H54 (cell line): Measurements from ENCODE around the gene NCS1.

ENCODE experiments used
- DNase-seq: peaks from one replicate; pipeline ENCODE4 v3.0.0; 2011; ENCODE audit warnings: low spot score, mixed read lengths; ENCODE audit not compliant: insufficient read length
- FAIRE-seq: peaks from 3 replicates; lab custom pipeline; 2011; peaks lifted over from hg19 to GRCh38; lab: Jason Lieb, UNC
- POLR2A ChIP-seq: IDR thresholded peaks from 2 replicates; pipeline ENCODE4 v1.6.1; 2011; ENCODE audit warnings: low read depth, mild to moderate bottlenecking, low read length

NCS1 gene

DNA sequence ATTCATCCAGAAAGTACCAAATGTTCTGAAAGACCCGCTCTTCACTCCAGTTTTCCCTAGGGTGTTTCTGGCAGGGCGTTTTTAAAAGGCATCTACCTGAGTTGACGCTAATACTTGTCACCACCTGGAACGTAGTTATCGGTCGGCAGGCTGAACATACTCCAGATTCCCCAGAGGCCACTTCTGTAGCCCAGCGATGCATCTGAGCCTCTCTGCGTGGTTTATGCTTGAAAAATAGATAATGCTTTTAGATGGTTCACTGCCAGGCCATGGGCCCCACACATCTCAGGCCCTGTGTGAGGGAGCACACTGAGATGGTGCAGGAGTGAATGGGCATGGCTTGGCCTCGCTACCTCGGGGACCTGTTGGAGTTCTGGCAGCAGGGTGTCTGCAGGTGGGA is 33.0 kb upstream of the NCS1 start:
- FAIRE-seq (no peak), DNase-seq (no peak)
- TF ChIP-seq POLR2A: no peak

DNA sequence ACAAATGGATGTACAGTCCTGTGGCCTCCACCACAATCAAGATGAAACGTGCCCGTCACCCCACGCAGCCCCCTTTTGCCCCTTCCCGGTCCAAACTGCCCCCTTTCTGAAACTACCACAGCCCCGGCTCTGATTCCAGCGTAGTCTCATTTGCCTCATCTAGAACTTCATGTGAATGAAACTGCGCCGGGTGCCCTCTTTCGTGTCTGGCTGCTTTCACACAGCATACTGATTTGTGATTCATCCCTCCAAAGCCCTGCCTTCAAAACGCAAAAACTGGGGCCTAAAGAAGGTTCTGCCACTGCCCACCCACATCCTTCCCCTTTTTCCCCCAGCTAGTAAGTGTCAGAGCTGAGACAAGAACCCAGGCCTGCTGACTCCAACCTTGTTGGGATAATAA is 31.5 kb upstream of the NCS1 start:
- no peak for TF ChIP-seq POLR2A
- DNase-seq (no peak), FAIRE-seq (no peak)

DNA sequence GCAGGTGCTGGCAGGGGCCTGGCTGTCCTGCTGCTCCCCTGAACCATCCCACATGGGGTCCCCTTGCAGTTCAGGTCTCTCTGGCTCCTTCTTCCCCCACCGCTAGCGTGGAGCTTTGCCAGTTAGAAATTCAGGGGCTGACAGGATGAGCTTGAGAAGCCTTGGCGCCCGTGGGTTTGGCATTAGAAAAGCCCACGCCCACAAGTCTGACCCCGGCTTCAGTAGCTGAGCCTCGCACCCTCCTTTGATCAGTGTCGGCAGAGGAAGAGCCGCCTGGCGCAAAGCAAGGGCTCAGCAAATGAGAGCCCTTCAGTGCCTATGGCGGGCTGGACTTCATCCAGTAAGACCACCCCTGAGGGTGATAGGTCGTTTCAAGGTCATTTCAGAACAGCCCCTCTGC is 30.1 kb upstream of the NCS1 start:
- DNase-seq (no peak), FAIRE-seq (no peak)
- TF ChIP-seq POLR2A: no peak

DNA sequence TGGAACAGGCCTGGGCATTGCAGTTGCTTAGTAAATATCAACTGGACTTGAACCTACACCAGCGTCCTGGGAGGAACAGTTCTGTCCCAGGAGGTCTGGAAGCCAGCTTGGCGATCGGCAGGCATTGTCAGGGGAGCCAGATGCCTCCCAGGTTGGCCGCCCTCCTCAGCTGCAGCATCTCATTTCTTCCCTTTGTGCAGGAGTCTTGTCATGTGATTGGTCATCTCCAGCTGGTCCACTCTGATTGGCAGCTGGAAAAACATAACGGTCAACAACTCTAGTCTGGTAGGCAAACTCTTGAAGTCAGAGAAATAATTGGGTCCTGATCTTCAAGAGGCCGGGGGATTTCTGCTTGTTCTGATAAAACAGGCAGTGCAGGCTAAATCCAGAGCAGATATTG is 29.6 kb upstream of the NCS1 start:
- no peak for TF ChIP-seq POLR2A
- FAIRE-seq: no peak
- no peak for DNase-seq

DNA sequence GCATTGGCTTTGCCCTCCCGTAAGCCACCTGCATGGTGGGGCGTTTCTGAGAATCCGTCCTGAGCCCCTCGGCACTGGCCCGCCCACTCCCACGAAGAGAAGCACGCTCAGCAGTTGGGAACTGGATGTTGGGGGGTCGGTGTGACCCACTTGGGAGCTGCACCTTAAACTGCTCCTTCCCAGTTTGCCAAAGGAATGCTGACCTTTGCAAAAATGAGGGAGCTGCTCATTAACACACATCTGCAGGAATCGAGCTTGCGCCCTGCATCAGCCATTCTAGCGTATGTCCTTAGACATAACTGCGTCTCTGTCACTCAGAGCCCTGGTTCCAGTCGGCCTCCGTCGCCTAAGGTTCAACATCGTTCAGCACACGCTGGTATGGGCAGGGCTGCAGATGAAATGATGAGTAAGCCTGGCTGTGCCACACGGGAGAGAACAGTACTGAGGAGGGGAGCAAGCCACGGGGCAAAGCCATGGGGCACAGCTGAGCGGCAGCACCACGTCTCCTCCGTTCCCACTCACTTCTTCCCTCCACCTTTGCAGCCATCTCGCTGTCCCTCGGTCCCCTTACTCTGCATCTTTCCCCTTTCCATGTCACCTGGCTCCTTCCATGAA is 28.8 kb upstream of the NCS1 start:
- FAIRE-seq (no peak), DNase-seq (no peak)
- TF ChIP-seq POLR2A: no peak

- DNase-seq (no peak), FAIRE-seq (no peak)
- TF ChIP-seq POLR2A: no peak
These were observed 28.2 kb upstream of the NCS1 start for GRCh38 chr9:130143958-130144366.

- DNase-seq: no peak
- no peak for TF ChIP-seq POLR2A
- no peak for FAIRE-seq
These were observed 27.5 kb upstream of the NCS1 start for GRCh38 chr9:130144703-130145102.

GRCh38 chr9:130145658-130146057 is 26.5 kb upstream of the NCS1 start:
- no peak for DNase-seq
- no peak for FAIRE-seq
- no peak for TF ChIP-seq POLR2A

GRCh38 chr9:130147198-130147597 is 25.0 kb upstream of the NCS1 start:
- no peak for TF ChIP-seq POLR2A
- DNase-seq (no peak), FAIRE-seq (no peak)

GRCh38 chr9:130147910-130148309 is 24.3 kb upstream of the NCS1 start:
- FAIRE-seq (no peak), DNase-seq (no peak)
- TF ChIP-seq POLR2A: no peak

DNA sequence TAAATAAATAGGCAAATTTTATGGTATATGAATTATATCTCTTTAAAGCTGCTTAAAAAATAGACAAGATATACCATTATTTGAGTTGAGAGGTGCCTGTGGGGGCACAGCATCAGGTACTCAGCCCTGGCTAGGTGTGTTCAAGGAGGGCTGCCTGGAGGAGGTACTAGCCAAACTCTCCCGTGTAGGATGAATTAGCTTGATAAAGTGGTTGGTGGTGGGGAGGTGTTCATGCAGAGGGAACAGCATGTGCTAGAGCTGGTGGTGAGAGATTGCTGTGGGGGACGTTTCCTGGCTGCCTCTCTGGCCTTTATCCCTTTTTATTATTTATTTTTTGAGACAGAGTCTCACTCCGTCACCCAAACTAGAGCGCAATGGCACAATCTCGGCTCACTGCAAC is 23.2 kb upstream of the NCS1 start:
- no peak for DNase-seq
- FAIRE-seq: no peak
- TF ChIP-seq POLR2A: no peak

DNA sequence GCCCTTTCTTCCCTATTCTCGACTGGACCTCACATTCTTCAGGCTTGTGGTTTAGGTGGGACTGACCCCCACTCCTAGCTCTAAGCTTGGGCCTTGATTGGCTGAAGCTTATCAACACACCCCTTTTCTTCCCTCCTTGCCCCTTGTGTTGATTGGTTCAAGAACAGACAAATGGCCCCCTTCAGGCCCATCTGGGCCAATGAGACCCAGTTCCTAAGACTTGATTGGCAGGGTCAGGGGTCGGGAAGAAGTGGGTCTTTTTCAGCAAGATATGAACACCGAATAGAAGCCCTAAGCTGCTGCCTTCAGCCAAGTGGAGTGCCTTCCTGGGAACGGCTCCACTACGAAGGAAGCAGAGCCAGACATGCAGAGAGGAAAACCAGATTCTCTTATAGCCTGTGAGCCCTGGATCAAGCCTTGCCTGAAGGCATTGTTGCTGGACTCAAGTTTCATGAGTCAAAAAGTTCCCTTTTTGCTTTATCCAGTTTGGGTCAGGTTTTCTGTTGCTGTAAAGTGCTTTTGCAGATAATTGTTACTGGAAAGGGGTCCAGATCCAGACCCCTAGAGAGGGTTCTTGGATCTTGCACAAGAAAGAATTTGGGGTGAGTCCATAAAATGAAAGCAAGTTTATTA is 22.4 kb upstream of the NCS1 start:
- FAIRE-seq (no peak), DNase-seq (no peak)
- no peak for TF ChIP-seq POLR2A

GRCh38 chr9:130150779-130151382 is 21.3 kb upstream of the NCS1 start:
- DNase-seq: no peak
- no peak for FAIRE-seq
- no peak for TF ChIP-seq POLR2A

DNA sequence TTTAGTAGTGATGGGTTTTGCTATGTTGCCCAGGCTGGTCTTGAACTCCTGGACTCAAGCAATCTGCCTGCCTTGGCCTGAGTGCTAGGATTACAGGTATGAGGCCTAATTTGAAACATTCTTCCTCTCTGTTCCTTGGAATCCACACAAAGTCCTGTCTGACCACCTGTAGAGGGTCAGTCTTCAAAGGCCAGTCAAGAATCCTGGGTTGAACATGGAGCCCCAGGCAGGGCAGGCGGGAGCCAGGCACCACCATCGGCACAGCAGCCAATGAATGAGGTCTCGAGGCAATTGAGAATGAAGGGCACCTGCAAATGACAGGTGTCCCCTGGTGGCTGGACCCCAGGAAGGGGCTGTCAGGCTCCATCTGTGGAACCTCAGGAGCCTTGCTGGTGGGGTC is 17.4 kb upstream of the NCS1 start:
- no peak for FAIRE-seq
- no peak for TF ChIP-seq POLR2A
- no peak for DNase-seq

- TF ChIP-seq POLR2A: no peak
- DNase-seq: no peak
- FAIRE-seq: no peak
These were observed 16.6 kb upstream of the NCS1 start for GRCh38 chr9:130155647-130156046.
